CD4-positive, alpha-beta T cell treated with Interleukin-6 for 4 hours (primary cell): ENCODE data around the gene EIF1AD.

Experiments used
- DNase-seq: peaks from one replicate; pipeline ENCODE4 v3.0.0-alpha.2; 2020; ENCODE audit warnings: mixed read lengths

The EIF1AD gene

GRCh38 chr11:66002648-66003225 is 780 bp upstream of the EIF1AD start:
- DNase-seq = peak; percentile 78

- no peak for DNase-seq
Measured at GRCh38 chr11:65997286-65997685, 4.7 kb downstream of the EIF1AD start.

- DNase-seq = no peak
Measured at GRCh38 chr11:65992056-65992455, 9.9 kb downstream of the EIF1AD start.

DNA sequence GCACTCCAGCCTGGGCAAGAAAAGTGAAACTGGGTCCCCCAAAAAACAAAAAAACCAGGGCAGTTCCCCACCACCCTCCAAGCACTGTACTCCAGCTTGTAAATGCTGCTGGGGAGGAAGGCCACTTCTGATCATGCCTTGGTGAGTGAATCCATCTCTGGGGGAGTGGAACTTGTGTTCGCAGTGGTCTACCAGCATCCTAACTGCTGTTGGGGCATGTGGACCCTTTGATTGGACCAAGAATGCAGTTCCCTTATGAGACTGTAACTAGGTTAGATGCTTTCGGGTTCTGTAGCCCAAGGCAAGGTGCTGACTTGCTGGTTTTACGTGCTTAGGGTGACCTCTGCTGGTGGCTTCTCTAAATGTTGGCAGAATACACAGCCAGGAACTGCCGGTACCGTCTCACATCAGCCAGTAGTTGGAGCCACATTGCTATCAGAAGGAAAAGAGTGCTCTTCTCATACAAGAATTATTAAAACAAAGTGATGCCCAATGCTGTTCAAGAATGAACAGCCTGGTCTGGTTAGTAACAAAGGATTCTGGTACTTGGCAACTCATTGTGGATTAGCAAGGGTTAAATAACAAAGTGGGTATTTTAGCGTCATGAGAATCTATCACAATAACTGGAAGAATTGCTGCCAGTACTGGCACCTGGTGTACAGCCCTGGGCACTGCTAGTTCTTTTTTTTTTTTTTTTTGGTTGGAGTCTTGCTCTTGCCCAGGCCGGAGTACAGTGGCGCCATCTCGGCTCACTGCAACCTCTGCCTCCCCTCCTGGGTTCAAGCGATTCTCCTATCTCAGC is 13.0 kb downstream of the EIF1AD start:
- DNase-seq = peak; percentile 94

GRCh38 chr11:65987336-65987735 is 14.6 kb downstream of the EIF1AD start:
- no peak for DNase-seq

DNA sequence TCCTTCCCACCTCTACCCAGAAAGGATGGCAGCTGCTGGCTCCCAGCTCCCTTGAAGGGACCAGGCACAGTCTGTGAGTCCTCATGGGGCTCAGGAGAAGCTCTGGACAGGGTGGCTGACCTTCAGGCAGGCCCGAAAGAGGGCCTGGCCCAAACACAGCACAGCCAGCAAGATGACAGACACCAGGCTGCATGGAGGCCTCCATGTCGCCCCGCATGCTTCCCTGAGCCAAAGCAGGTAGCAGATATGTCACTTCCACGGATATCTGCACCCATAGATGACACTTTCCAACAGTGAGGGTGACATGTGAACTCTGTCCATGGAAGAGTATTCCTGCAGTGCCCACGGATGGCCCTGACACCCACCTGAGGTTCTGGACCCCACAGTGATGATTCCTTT is 18.4 kb downstream of the EIF1AD start:
- no peak for DNase-seq

DNA sequence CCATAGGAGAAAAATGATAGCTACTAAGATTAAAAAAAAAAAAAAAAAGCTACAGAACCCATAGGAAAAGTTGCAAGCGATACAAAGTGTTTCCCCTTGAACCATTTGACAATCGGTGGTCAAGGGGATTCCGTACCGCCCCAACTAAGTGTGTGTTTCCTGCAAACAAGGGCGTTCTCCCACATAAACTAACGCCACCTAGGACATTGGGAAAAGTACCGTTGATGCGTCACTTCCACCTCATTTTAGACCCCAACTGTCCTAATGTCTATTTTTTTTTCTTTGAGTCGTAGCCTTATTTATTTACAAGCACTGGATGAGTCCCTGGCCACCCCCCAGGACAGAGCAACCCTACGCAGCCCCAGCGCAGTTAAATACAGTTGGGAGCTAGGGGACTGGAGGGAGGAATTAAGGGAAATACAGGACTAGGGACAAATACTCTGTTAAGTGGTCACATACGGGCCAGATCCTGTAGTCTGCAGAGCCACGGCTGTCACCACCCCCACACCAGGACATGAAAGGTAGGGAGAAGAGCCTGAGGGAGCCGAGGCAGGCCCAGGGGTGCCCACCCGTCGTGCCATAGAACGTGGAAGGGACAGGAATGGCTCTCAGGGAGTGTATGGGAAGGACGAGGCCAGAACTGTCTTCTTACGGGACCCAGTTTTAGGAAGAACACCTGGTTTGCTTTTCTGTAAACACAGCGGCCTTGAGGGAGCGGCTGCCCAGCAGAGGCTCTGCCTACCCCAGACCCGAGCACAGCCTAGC is 19.0 kb downstream of the EIF1AD start:
- no peak for DNase-seq

DNA sequence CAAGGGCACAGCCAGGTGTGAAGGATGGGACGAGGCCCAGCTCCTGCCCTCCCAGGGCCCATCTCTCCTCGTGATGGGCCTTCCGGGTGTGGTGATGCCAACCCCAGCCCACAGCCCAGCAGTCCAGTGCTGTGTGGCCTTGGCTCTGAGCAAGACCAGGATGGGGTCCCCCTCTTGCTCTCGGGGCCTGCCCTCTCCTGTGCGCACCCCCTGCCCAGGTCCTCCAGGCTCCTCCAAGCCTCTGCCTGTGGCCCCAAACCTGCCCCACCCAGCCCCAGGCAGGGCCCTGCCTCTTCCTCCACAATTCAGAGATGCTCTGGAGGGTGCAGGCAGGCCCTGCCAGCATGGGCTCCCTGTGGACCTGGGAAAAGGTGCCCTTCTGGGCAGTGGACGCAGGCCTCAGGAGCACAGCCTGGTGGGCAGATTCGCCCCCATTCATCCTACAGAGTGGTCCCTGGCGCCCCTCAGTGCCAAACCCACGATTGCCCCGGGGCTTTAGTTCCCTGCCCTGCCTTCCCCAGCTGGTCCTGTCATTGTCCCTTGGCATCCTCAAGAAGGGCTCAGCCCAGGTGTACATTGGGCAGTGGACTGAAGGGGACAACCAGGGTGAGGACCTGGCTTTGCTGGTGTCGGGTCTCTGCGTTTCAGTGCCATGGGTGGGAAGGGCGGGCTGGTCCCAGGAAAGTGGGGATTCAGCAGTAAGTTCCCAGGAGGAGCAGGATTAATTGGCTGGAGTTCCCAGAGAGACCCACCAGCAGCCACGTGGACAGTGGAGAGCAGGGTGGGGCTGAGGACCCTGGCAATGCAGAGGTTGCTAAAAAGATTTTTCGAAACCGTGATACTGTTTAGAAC is 19.8 kb downstream of the EIF1AD start:
- DNase-seq = no peak

- DNase-seq = no peak
Measured at GRCh38 chr11:65981101-65981740, 20.7 kb downstream of the EIF1AD start.

DNA sequence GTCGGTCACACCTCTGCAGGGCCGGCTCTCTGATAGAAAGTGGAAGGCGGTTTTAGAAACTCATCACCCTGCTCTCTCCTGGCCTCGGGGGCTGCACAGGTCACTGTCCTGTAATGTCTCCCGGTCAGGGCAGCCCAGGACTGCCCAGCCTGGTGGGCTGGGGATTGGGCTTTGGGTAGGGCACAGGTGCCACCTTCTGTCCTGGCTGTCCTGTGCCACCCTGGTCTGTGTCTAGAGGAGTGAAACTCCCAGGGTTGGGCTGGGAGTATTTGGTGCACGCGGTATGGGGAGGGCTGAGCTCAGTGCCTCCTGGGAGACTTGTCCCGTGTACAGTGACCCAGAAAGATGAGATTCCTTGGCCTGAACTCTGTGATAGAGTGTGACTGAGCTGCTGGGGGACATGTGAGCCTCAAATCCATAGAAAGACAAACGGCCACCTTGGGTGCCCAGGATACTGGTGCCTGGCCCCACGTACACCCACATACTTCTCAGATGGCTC is 22.6 kb downstream of the EIF1AD start:
- no peak for DNase-seq

- DNase-seq = no peak
Measured at GRCh38 chr11:65978391-65979238, 23.3 kb downstream of the EIF1AD start.

DNA sequence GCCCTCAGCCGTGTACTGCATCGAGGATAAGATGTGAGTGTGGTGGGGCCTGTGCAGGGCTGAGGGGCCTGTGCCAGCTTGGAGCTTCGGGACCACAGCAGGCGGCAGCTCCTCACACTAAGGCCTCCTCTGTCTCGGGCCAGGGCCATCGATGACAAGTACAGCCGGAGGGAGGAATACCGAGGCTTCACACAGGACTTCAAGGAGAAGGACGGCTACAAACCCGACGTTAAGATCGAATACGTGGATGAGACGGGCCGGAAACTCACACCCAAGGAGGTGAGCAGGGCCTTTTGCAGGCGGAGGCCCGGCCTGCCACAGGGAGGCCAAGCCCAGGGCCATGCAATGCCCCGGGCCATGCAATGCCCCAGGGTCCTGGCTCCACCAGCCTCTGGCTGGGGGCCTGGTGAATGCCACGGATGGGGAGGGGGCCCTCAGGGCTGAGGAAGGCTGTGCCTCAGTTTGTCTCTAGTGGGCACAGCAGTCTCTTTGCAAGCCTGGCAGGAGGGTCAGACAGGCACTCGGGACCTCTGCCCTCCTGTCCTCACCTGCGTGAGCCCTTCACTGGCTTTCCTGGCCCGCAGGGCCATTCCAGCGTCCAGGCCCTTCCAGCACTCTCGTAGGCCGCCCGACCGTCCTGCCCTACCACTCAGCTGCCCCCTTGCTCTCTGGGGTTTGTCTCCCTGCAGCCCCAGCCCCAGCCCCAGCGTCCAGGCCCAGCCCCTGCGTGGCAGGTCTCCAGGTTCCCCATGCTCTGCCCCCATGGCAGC is 24.2 kb downstream of the EIF1AD start:
- DNase-seq = no peak

DNA sequence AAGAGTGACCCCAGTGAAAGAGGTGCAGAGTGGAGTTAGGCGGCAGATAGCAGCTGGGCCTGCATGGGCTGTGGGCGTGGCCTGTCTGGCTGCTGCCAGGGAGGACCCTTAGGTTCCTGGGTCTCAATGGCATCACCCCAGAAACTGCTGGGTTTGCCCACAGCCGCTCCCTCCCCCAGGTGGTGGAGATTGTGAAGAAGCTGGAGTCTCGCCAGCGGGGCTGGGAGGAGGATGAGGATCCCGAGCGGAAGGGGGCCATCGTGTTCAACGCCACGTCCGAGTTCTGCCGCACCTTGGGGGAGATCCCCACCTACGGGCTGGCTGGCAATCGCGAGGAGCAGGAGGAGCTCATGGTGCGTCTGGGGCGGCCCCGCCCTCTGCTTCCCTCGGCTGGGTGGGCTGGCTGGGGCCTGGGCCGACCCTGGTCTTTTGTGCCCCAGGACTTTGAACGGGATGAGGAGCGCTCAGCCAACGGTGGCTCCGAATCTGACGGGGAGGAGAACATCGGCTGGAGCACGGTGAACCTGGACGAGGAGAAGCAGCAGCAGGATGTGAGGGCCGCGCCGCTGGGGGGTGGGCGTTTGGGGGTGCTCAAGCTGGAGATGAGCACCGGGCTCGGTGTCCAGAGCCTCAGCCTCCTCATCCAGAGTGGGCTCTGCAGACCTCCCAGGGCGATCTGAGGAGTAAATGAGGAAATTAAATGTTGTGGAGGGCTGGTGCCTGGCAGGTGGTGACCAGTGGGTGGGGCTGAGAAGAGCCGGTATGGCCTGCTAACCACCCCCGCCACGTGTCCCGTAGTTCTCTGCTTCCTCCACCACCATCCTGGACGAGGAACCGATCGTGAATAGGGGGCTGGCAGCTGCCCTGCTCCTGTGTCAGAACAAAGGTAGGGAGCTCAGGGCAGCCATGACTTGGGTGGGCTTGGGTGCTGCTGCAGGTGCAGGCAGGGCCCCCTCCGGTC is 25.5 kb downstream of the EIF1AD start:
- DNase-seq = no peak

DNA sequence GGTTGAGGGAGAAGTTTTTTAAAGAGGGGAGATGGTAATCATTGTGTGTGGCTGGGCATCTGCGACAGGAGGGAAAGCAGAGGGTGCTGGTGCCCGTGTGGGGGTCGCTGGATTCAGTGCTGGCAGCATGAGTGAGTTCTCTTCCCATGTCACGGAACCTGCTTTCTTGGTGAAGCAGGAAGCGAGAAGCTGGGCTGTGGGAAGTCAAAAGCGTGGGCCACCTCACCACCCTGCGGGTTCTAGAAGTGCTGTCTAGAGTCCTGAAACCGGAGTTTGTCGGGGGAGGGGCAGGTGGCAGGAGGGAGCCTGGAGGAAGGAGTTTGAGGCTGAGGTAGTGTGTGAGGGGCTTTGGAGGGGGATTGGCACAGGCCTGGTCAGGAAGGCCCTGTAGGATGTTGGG is 26.2 kb downstream of the EIF1AD start:
- no peak for DNase-seq

DNA sequence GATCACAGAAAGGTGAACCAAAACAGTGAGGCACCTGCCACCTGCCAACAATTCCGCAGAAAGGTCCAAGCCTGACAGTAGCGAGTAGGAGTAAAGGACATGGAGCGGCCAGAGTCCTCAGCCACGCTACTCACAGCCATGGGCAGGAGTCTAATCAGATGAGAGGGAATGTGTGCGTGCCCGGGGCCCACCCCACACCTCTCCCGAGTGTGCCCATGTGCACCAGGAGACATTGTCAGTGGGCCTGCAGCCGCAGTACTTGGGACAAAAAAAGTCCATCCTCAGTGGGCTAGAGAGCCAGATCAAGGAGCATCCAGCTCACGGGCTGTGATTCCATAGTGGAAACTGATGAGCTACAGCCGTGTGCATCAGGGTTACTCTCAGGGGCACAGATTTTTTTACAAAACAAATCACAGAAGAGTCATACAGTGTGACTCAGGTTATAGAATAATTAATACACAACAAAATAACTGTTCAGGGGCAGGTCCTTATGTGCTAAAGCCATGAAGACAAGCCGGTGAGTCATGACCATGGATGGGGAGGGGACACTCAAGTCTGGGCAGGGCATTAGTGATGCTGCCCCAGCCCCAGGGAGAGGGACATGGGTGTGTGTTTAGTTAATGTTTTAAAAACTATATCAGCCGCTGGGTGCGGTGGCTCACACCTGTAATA is 28.4 kb downstream of the EIF1AD start:
- DNase-seq = no peak

- no peak for DNase-seq
Measured at GRCh38 chr11:65972116-65972515, 29.8 kb downstream of the EIF1AD start.

DNA sequence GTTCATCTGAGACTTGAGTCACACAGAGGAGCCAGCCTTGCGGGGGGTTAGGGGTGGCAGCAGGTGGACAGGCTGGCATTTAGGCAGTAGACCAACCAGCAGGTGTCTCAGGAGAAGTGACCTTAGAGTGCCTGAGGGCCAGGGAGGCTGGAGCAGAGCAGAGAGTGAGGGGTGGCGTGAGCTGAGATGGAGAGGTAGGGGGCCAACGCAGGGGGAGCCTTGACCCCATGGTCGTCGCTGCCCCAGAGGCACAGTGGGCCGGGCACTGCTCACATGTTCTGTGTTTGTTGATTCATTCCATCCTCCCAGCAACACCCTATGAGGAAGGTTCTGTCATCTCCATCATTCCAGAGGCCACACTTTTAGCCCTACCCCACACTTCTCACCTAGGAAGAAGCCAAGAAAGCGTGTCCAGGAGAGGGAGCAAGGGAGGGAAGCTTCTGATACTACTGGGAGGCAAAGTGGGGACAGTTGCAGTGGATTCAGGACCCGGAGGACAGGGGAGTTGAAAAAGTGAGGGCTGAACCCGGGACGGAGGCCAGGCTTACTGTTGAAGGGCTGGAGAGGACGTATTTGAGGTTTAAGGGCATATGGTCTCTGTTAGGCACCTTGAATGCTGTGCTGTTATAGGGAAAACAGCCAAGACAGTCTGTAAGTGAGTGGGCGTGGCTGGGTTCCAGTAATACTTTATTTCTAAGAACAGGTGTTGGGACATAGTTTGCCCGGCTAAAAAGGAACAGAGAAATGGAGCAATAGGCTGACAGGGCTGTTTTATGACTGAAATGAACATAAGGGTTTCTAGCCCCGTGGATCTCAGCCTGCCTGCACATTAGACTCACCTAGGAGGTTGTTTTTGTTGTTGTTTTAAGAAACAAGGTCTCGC is 33.1 kb downstream of the EIF1AD start:
- no peak for DNase-seq
